Astrocyte (in vitro differentiated cells and primary cell): ENCODE measurements around the gene TMEM130.

ENCODE experiments used
- CTCF ChIP-seq: IDR thresholded peaks from 2 replicates; pipeline ENCODE4 v1.5.1; 2011; ENCODE audit warnings: low read depth, mild to moderate bottlenecking, inconsistent platforms, low read length, moderate library complexity; ENCODE audit not compliant: insufficient read depth
- EZH2 ChIP-seq: IDR thresholded peaks from 2 replicates; pipeline ENCODE4 v1.6.1; 2012; ENCODE audit warnings: mild to moderate bottlenecking, low read length, inconsistent platforms; ENCODE audit not compliant: insufficient read depth

GRCh38 chr7:98823226-98823625 lies 46.6 kb downstream of the TMEM130 start:
- TF ChIP-seq CTCF (no peak), EZH2 (no peak)
